ENCODE data around the gene CFAP298.

DNA sequence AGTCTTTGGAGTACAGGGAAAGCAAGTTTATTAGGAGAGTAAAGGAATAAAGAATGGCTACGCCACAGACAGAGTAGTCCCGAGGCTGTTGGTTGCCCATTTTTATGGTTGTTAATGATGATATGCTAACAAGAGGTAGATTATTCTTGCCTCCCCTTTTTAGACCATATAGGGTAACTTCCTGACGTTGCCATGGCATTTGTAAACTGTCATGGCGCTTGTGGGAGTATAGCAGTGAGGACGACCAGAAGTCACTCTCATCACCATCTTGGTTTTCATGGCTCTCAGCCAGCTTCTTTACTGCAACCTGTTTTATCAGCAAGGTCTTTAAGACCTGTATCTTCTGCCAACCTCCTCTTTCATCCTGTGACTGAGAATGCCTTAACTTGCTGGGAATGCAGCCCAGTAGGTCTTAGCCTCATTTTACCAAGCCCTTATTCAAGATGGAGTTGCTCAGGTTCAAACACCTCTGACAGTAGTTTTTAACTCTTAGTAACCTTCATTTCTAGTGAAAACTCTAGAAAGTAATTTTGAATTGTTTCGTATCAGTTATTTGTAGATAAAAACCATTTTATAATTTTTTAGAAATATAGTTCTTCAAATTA is 53.1 kb downstream of the CFAP298 start:
- TF ChIP-seq SP1 (IDR thresholded peaks at IDR 0.05) (no peak), FOXA1 (IDR thresholded peaks at IDR 0.05) (no peak), ZNF384 (IDR thresholded peaks at IDR 0.05) (no peak), NFRKB (IDR thresholded peaks at IDR 0.05) (no peak)

Measured in HEK293T (cell line).